Breast epithelium (tissue), 3 donors: ENCODE measurements around the gene PLEKHG4B.

ENCODE experiments used
- POLR2A ChIP-seq: fragments of 450-650 bp; IDR thresholded peaks from one replicate; pipeline ENCODE4 v1.6.1; 2016; ENCODE audit warnings: antibody characterized with exemption, mild to moderate bottlenecking, moderate library complexity
- POLR2AphosphoS5 ChIP-seq, 3 donors: sonication (generic); formaldehyde crosslinking; IDR thresholded peaks; one replicate each; pipeline ENCODE4 v1.6.1; 2017; ENCODE audit warnings: antibody characterized with exemption in 3 of 3
- TF ChIP-seq, protein P1 (sequence below), 3 donors: fragments of 450-650 bp; IDR thresholded peaks; one replicate each; pipeline ENCODE4 v1.5.1; 2016 to 2017; ENCODE audit warnings: antibody characterized with exemption in 3 of 3, mild to moderate bottlenecking in 3 of 3, moderate library complexity in 3 of 3

DNA sequence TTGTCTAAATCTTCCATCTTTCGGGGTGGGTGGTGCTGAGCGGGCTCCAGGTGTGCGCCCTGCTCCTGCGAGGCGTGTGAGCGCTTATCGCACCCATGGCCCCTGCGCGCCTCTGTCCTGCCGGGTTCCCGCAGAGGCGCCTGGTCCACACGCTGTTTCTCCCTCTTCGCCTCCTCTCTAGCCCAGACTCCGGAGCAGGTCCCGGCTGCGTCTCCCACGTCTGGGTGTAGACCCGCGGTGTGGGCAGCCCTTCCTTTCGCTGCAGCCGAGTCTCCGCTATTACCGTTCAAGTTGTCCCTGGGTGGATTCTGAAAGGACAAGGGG, 40.5 kb upstream of the PLEKHG4B start:
- TF ChIP-seq, protein P1, sequence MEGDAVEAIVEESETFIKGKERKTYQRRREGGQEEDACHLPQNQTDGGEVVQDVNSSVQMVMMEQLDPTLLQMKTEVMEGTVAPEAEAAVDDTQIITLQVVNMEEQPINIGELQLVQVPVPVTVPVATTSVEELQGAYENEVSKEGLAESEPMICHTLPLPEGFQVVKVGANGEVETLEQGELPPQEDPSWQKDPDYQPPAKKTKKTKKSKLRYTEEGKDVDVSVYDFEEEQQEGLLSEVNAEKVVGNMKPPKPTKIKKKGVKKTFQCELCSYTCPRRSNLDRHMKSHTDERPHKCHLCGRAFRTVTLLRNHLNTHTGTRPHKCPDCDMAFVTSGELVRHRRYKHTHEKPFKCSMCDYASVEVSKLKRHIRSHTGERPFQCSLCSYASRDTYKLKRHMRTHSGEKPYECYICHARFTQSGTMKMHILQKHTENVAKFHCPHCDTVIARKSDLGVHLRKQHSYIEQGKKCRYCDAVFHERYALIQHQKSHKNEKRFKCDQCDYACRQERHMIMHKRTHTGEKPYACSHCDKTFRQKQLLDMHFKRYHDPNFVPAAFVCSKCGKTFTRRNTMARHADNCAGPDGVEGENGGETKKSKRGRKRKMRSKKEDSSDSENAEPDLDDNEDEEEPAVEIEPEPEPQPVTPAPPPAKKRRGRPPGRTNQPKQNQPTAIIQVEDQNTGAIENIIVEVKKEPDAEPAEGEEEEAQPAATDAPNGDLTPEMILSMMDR (IDR thresholded peaks at IDR 0.05): no peak
- TF ChIP-seq POLR2A: no peak
- no peak for TF ChIP-seq POLR2AphosphoS5 (IDR thresholded peaks at IDR 0.05)
